K562 (cell line): ENCODE data around the gene ZDHHC17. TPM values are rescaled to one million over a fixed set of nuclear protein-coding genes. Genes with fewer than 3 reads are reported as not detected.

Experiments
- ATAC-seq: fragments of 200-7000 bp; cut with Tn5 transposase; 3 replicates; pipeline ENCODE4 v1.9.1; 2020; ENCODE audit warnings: moderate library complexity
- BruUV-seq: library from RNA; stranded (reverse); fragments of 400-500 nt; replicated peaks from 2 replicates; lab custom pipeline; 2021; lab: Mats Ljungman, UMichigan
- CTCF ChIA-PET: fragments of 300-600 bp; formaldehyde crosslinking; extraction: SDS; loops from one replicate; lab custom pipeline; 2021; ENCODE audit warnings: low intra/inter-chr PET ratio; lab: Yijun Ruan, JAX
- POLR2A ChIA-PET: fragments of 300-600, 350-650 bp; sonication (Branson Sonifier 250); formaldehyde crosslinking; extraction: SDS; loops from one replicate; lab custom pipeline; 2021; ENCODE audit warnings: antibody characterized with exemption, inconsistent platforms; lab: Yijun Ruan, JAX
- DNase-seq, 4 experiments: peaks; one replicate each; pipeline versions ENCODE4 v3.0.0 to v3.0.0-alpha.2; 2011 to 2018; ENCODE audit warnings: low spot score in 3 of 4, mixed read lengths in 3 of 4; ENCODE audit errors: extremely low read depth in 1 of 4
- FAIRE-seq: peaks from 2 replicates; lab custom pipeline; 2011; peaks lifted over from hg19 to GRCh38; lab: Jason Lieb, UNC
- H2AFZ ChIP-seq: 2 replicates; pipeline ENCODE4 v1.6.0; 2011; ENCODE audit warnings: low read depth, low read length, control low read depth, inconsistent platforms
- H3K27ac ChIP-seq: fragments of 200-600 bp; 3 replicates; pipeline ENCODE4 v1.8.0; 2011; ENCODE audit warnings: low read depth, mild to moderate bottlenecking, control low read depth, inconsistent platforms, low read length, moderate library complexity, mixed read lengths; ENCODE audit errors: extremely low read depth
- H3K27me3 ChIP-seq, 2 experiments: fragments of 300-600 bp in 1 of 2; 2 replicates in 1 of 2; 3 replicates in 1 of 2; pipeline versions ENCODE4 v1.6.0 to v1.8.0; 2011; ENCODE audit warnings: inconsistent platforms in 2 of 2, low read length in 2 of 2, mild to moderate bottlenecking in 1 of 2, mixed read lengths in 1 of 2, moderate library complexity in 1 of 2; ENCODE audit not compliant: control insufficient read depth in 2 of 2, insufficient read depth in 2 of 2
- H3K36me3 ChIP-seq: fragments of 300-600 bp; 3 replicates; pipeline ENCODE4 v1.8.0; 2011; ENCODE audit warnings: mild to moderate bottlenecking, low read length, inconsistent platforms; ENCODE audit not compliant: control insufficient read depth, insufficient read depth
- H3K4me1 ChIP-seq, 2 experiments: fragments of 200-600 bp in 1 of 2; replicated peaks in 1 of 2; 2 replicates in 1 of 2; 3 replicates in 1 of 2; pipeline versions ENCODE4 v1.5.1 to v1.8.0; 2011; ENCODE audit warnings: inconsistent platforms in 2 of 2, low read length in 2 of 2, mild to moderate bottlenecking in 1 of 2, mixed read lengths in 1 of 2, moderate library complexity in 1 of 2; ENCODE audit not compliant: control insufficient read depth in 2 of 2, insufficient read depth in 2 of 2
- H3K4me2 ChIP-seq: 2 replicates; pipeline ENCODE4 v1.6.1; 2011; ENCODE audit warnings: low read length, control low read depth, inconsistent platforms, mixed read lengths; ENCODE audit not compliant: insufficient read depth
- H3K4me3 ChIP-seq: fragments of 200-600 bp; sonication (generic), shearing (Covaris generic); 2 replicates; pipeline ENCODE4 v1.5.1; 2016; ENCODE audit warnings: control low read depth, inconsistent platforms
- H3K79me2 ChIP-seq: fragments of 200-600 bp; 3 replicates; pipeline ENCODE4 v1.8.0; 2011; ENCODE audit warnings: low read length, inconsistent platforms; ENCODE audit not compliant: control insufficient read depth, insufficient read depth
- H3K9ac ChIP-seq, 2 experiments: 2 replicates each; pipeline versions ENCODE4 v1.6.0 to v1.6.1; 2011; ENCODE audit warnings: low read depth in 2 of 2, low read length in 2 of 2, control low read depth in 1 of 2, inconsistent platforms in 1 of 2, mild to moderate bottlenecking in 1 of 2, mixed read lengths in 1 of 2; ENCODE audit not compliant: insufficient read depth in 1 of 2
- H3K9me1 ChIP-seq: one replicate; pipeline ENCODE4 v1.6.0; 2011; ENCODE audit warnings: inconsistent platforms, mild to moderate bottlenecking, low read length, moderate library complexity; ENCODE audit not compliant: control insufficient read depth, insufficient read depth
- H3K9me3 ChIP-seq: replicated peaks from 2 replicates; pipeline ENCODE4 v1.5.1; 2011; ENCODE audit warnings: low read depth, low read length, inconsistent platforms; ENCODE audit not compliant: control insufficient read depth, insufficient read depth
- H4K20me1 ChIP-seq: replicated peaks from 2 replicates; pipeline ENCODE4 v1.6.1; 2011; ENCODE audit warnings: low read length, inconsistent platforms, mixed read lengths; ENCODE audit not compliant: control insufficient read depth, insufficient read depth
- CBFA2T3 ChIP-seq: fragments of 450-650 bp; IDR thresholded peaks from 2 replicates; pipeline ENCODE4 v1.6.1; 2017
- EZH2 ChIP-seq: IDR thresholded peaks from 2 replicates; pipeline ENCODE4 v1.6.1; 2012; ENCODE audit warnings: low read depth, mild to moderate bottlenecking, inconsistent platforms, low read length, borderline replicate concordance
- HNRNPLL ChIP-seq: fragments of 200-400 bp; formaldehyde crosslinking; IDR thresholded peaks from 2 replicates; pipeline ENCODE4 v1.6.1; 2017; ENCODE audit warnings: low read length, low read depth, mild to moderate bottlenecking; ENCODE audit not compliant: poor library complexity, severe bottlenecking
- KAT7 ChIP-seq: sonication (generic); formaldehyde crosslinking; IDR thresholded peaks from 2 replicates; pipeline ENCODE4 v1.8.0; 2022; ENCODE audit warnings: missing genetic modification reagents, mild to moderate bottlenecking, borderline replicate concordance
- L3MBTL2 ChIP-seq: fragments of 450-650 bp; IDR thresholded peaks from 2 replicates; pipeline ENCODE4 v1.6.1; 2016; ENCODE audit warnings: mild to moderate bottlenecking, moderate library complexity
- MBD2 ChIP-seq: sonication (generic); IDR thresholded peaks from 2 replicates; pipeline ENCODE4 v1.6.1; 2016; ENCODE audit warnings: low read depth, borderline replicate concordance
- MEIS2 ChIP-seq: fragments of 450-650 bp; IDR thresholded peaks from 2 replicates; pipeline ENCODE4 v1.6.1; 2014; ENCODE audit warnings: mild to moderate bottlenecking; ENCODE audit not compliant: partially characterized antibody
- NBN ChIP-seq: fragments of 450-650 bp; IDR thresholded peaks from 2 replicates; pipeline ENCODE4 v1.6.1; 2016; ENCODE audit warnings: low read depth, mild to moderate bottlenecking
- NFE2 ChIP-seq: IDR thresholded peaks from 2 replicates; pipeline ENCODE4 v1.6.1; 2014; ENCODE audit warnings: antibody characterized with exemption, low read depth
- NFIC ChIP-seq: fragments of 450-650 bp; IDR thresholded peaks from 2 replicates; pipeline ENCODE4 v1.6.1; 2017; ENCODE audit warnings: mild to moderate bottlenecking, inconsistent platforms
- NR2C2 ChIP-seq, 2 experiments: fragments of 200-800 bp in 1 of 2; sonication (Bioruptor generic) in 1 of 2; sonication (generic) in 1 of 2; formaldehyde crosslinking in 1 of 2; IDR thresholded peaks; 2 replicates each; pipeline versions ENCODE4 v1.6.1 to v1.8.0; 2016 to 2022; ENCODE audit warnings: mild to moderate bottlenecking in 1 of 2, missing compliant biosample characterization in 1 of 2, missing genetic modification characterization in 1 of 2, missing genetic modification reagents in 1 of 2
- PHTF2 ChIP-seq: fragments of 250-450 bp; sonication (Bioruptor Pico); IDR thresholded peaks from 2 replicates; pipeline ENCODE4 v1.5.0; 2021; ENCODE audit warnings: mild to moderate bottlenecking
- PKNOX1 ChIP-seq: fragments of 450-650 bp; IDR thresholded peaks from 2 replicates; pipeline ENCODE4 v1.6.1; 2016
- POLR2AphosphoS5 ChIP-seq: IDR thresholded peaks from 2 replicates; pipeline ENCODE4 v1.6.1; 2011; ENCODE audit warnings: mild to moderate bottlenecking, low read depth, low read length, moderate library complexity; ENCODE audit not compliant: control insufficient read depth, insufficient read depth
- POLR3G ChIP-seq: IDR thresholded peaks from 2 replicates; pipeline ENCODE4 v1.6.1; 2011; ENCODE audit not compliant: insufficient read length, insufficient replicate concordance; ENCODE audit errors: extremely low read depth
- RBM17 ChIP-seq: fragments of 200-400 bp; formaldehyde crosslinking; IDR thresholded peaks from 2 replicates; pipeline ENCODE4 v1.6.1; 2017; ENCODE audit warnings: low read depth, mild to moderate bottlenecking, low read length, borderline replicate concordance
- SAFB2 ChIP-seq: fragments of 200-400 bp; formaldehyde crosslinking; IDR thresholded peaks from 2 replicates; pipeline ENCODE4 v1.6.1; 2018; ENCODE audit warnings: borderline replicate concordance, low read length, low read depth, moderate library complexity; ENCODE audit not compliant: severe bottlenecking
- SMARCA4 ChIP-seq: fragments of 450-650 bp; IDR thresholded peaks from 2 replicates; pipeline ENCODE4 v1.6.1; 2016
- SMARCA5 ChIP-seq: fragments of 450-650 bp; IDR thresholded peaks from 2 replicates; pipeline ENCODE4 v1.6.1; 2016
- ZBED1 ChIP-seq: IDR thresholded peaks from 2 replicates; pipeline ENCODE4 v1.6.1; 2014
- ZC3H11A ChIP-seq: IDR thresholded peaks from 2 replicates; pipeline ENCODE4 v1.6.1; 2012; ENCODE audit warnings: low read depth, low read length, improper control_type of control experiment
- ZNF316 ChIP-seq: fragments of 450-650 bp; IDR thresholded peaks from 2 replicates; pipeline ENCODE4 v1.6.1; 2016
- ZNF79 ChIP-seq: fragments of 250-450 bp; sonication (Bioruptor Pico); IDR thresholded peaks from 2 replicates; pipeline ENCODE4 v1.4.0; 2020; ENCODE audit warnings: low read depth, mild to moderate bottlenecking, moderate library complexity
- WGBS: fragments of 100-300 bp; shearing (Covaris generic); methylation state at CpG from one replicate; pipeline ENCODE4 v1.1.6; 2016; ENCODE audit warnings: low coverage, mixed read lengths; ENCODE audit not compliant: insufficient coverage; ENCODE audit errors: missing lambda C conversion rate; 5-methylcytosine and 5-hydroxymethylcytosine counted together
- in situ Hi-C: fragments of 300-500 bp; cut with MboI; formaldehyde crosslinking; loops from 4 replicates; pipeline ENCODE4 v1.15.0; 2018; ENCODE audit warnings: inconsistent platforms, mixed read lengths
- intact Hi-C: fragments of 100-400 bp; cut with micrococcal nuclease; formaldehyde crosslinking; loops from 2 replicates; pipeline ENCODE4 v1.14.2; 2022
- polyA plus RNA-seq, 8 experiments: library from polyadenylated mRNA; depleted of rRNA in 4 of 8; stranded (reverse) in 5 of 8; unstranded in 3 of 8; fragments of >200 nt; fragmentation: Nextera tagmentation in 2 of 8; fragmentation: Illumina TruSeq in 1 of 8; extraction: Ambion mirVana in 2 of 8; extraction: Trizol in 1 of 8; gene quantifications; 2 replicates each; pipeline versions ENCODE4 v1.2.1 to v1.2.3, GENCODE V29; 2011 to 2014; ENCODE audit warnings: inconsistent platforms in 1 of 8, missing spikeins in 1 of 8
- total RNA-seq, 7 experiments: library from RNA; depleted of rRNA in 6 of 7; stranded (reverse); fragments of >200 nt in 6 of 7; fragmentation: Illumina TruSeq in 2 of 7; extraction: Trizol in 2 of 7; gene quantifications; 2 replicates each; pipeline versions ENCODE4 v1.2.1 to v1.2.3, GENCODE V29; 2011 to 2021; ENCODE audit warnings: low replicate concordance in 1 of 7

ZDHHC17 gene
- total and polyA plus RNA-seq, 9 of the 15 experiments (the other 6 are each of a cell fraction or from before 2014, with no cell fraction given), result 6.7 to 66.0 (median 27.5) TPM

- TF ChIP-seq NBN, result no peak
- TF ChIP-seq L3MBTL2, result no peak
- TF ChIP-seq SMARCA4, result peak; percentile 74; the same call in 1 of the 2 replicates
- TF ChIP-seq HNRNPLL, result no peak
- no peak for TF ChIP-seq EZH2
- no peak for TF ChIP-seq ZNF79 (CRISPR knock-in tag)
- no peak for TF ChIP-seq NR2C2 (CRISPR knock-in tag; IDR thresholded peaks at IDR 0.05)
- TF ChIP-seq NR2C2 (tag; IDR thresholded peaks at IDR 0.05), result no peak
- TF ChIP-seq NFE2, result peak; percentile 97
- TF ChIP-seq KAT7 (CRISPR knock-in tag), result no peak
- no peak for TF ChIP-seq POLR3G
- TF ChIP-seq MBD2, result no peak
- TF ChIP-seq POLR2AphosphoS5, result peak; percentile 46; the same call in 1 of the 2 replicates
- TF ChIP-seq PHTF2, result no peak
These were observed 17.4 kb downstream of the ZDHHC17 start (continued) for GRCh38 chr12:76781321-76781720.

GRCh38 chr12:76782526-76782925, 18.6 kb downstream of the ZDHHC17 start:
- in situ Hi-C loops (no loop called here), intact Hi-C loops (no loop called here)
- H3K4me2 ChIP-seq, result peak overlapping the region; percentile 12
- H3K4me3 ChIP-seq, result no peak overlapping the region
- H3K9ac ChIP-seq, result peak overlapping the region in 1 of 2 experiments; percentile 32; a peak in 1 of 4 replicates
- POLR2A ChIA-PET, result no interaction called here
- FAIRE-seq, result no peak
- H3K4me1 ChIP-seq, result peaks cover 20 to 41% of the 10 kb centered on the region in 2 experiments
- peaks cover 98% of the 10 kb centered on the region for H3K79me2 ChIP-seq
- CTCF ChIA-PET, result no interaction called here
- no TSS peak for BruUV-seq
- TF ChIP-seq SAFB2, result no peak
- TF ChIP-seq ZNF316, result peak; percentile 67
- TF ChIP-seq ZBED1, result no peak
- TF ChIP-seq RBM17, result no peak
- peak; percentile 71 for TF ChIP-seq MEIS2
- peak; percentile 25; the same call in 1 of the 2 replicates for TF ChIP-seq CBFA2T3
- no peak for TF ChIP-seq SMARCA5
- TF ChIP-seq ZC3H11A, result no peak
- peak; percentile 31; the same call in 1 of the 2 replicates for TF ChIP-seq PKNOX1
- TF ChIP-seq NFIC, result peak; percentile 61
- TF ChIP-seq, all 486 proteins: peak for 5
- 0 out of 3 replicates have a peak, but pooled peaks cover 2% of the 10 kb centered on the region for H3K36me3 ChIP-seq
- peak overlapping the region; percentile 77 for H3K27ac ChIP-seq
- H2AFZ ChIP-seq, result no peak overlapping the region
- H3K9me3 ChIP-seq, result peaks cover 13% of the 10 kb centered on the region
- no peaks in the 10 kb centered on the region for H3K27me3 ChIP-seq
- peak in 1 of 4 experiments; percentile 39 for DNase-seq
- 17% methylated on average over 2 of the region's 2 CpGs for WGBS
- 0 out of 3 replicates have a peak, but pooled peaks have one; percentile 2 for ATAC-seq
- no peaks in the 10 kb centered on the region for H3K9me1 ChIP-seq
- no peaks in the 10 kb centered on the region for H4K20me1 ChIP-seq
